Measurements from ENCODE around the gene OPTC. TPM values are rescaled to one million over a fixed set of nuclear protein-coding genes. Genes with fewer than 3 reads are reported as not detected.
A peak's percentile ranks its signal among the peaks of the same experiment; 100 is the strongest.

The OPTC gene
- total RNA-seq, 1 donor from 2014 or later = not detected

- peak; percentile 55 for DNase-seq (ENCODE audit: low spot score)
Observed at GRCh38 chr1:203558064-203558760, 64.3 kb downstream of the OPTC start.

Other genes starting within 250 kb of the OPTC start
- gene BTG2, start 188.6 kb upstream of the OPTC start, total RNA-seq = 199 TPM
- gene FMOD, start 143.0 kb upstream of the OPTC start, total RNA-seq = 59.0 TPM
- gene PRELP, start 18.3 kb upstream of the OPTC start, total RNA-seq = 128 TPM
- 141 TPM for gene ATP2B4, start 132.7 kb downstream of the OPTC start, total RNA-seq

All from ureter (tissue), 1 donor.